ENCODE results near the gene SPP2. TPM values are rescaled to one million over a fixed set of nuclear protein-coding genes. Genes with fewer than 3 reads are reported as not detected.

The SPP2 gene
- polyA plus RNA-seq, 3 donors, result not detected

DNA sequence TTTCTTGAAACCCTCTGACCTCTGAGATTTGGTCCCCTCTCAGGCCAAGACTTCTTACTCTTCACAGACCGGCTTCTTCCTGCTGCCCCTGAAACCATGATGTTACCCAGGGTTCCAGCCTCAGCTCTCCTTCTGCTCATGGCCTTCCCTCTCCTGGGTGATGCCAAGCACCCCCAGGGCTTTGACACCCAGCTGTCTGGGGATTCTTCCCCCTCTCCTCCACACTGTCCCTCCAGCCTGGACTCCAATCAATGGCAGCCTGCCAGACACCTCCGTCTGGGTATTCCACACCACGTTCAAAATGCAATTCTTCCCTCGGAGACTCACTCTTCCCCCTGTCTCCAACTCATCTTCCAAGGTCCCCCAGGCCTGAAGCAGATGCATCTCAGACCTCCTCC, 25.0 kb downstream of the SPP2 start:
- 96% methylated on average over 4 of the region's 4 CpGs for WGBS (ENCODE audit: insufficient coverage)
- H3K36me3 Mint-ChIP-seq, result no peaks in the 10 kb centered on the region
- H2AFZ ChIP-seq (ENCODE audit: insufficient read depth, low read depth, low read length, poor library complexity, severe bottlenecking), result no peak overlapping the region
- H3K27ac ChIP-seq (ENCODE audit: low read depth in 1 of 2, low read length in 2 of 2), result no peak overlapping the region
- no peak overlapping the region for H3K4me3 Mint-ChIP-seq
- H4K20me1 ChIP-seq (ENCODE audit: insufficient read depth, low read length), result no peaks in the 10 kb centered on the region
- no peak for DNase-seq
- H3K4me1 ChIP-seq (ENCODE audit: control insufficient read depth in 1 of 2, insufficient read depth in 2 of 2, low read length in 2 of 2), result no peaks in the 10 kb centered on the region
- H3K27me3 ChIP-seq (ENCODE audit: control insufficient read depth in 2 of 2, insufficient read depth in 2 of 2, low read length in 2 of 2), result no peaks in the 10 kb centered on the region
- no peak for TF ChIP-seq CTCF (IDR thresholded peaks at IDR 0.05)
- H3K4me1 Mint-ChIP-seq, result peaks cover 4% of the 10 kb centered on the region
- peaks cover 0 to 5% (median 0%) of the 10 kb centered on the region in 7 donors for H3K9me3 Mint-ChIP-seq
- H3K9me3 ChIP-seq (replicated peaks in 1 of 2; ENCODE audit: control insufficient read depth in 1 of 2, insufficient read depth in 1 of 2, low read length in 2 of 2), result no peaks in the 10 kb centered on the region
- H3K4me3 ChIP-seq (replicated peaks in 1 of 3; ENCODE audit: low read depth in 2 of 3, low read length in 3 of 3), result no peak overlapping the region
- H3K4me2 ChIP-seq (replicated peaks; ENCODE audit: extremely low read depth, low read length, poor library complexity, severe bottlenecking), result no peak overlapping the region
- no peaks in the 10 kb centered on the region for H3K79me2 ChIP-seq (ENCODE audit: insufficient read depth, low read length)
- no peak overlapping the region for H3K9ac ChIP-seq (ENCODE audit: insufficient read depth, low read length, poor library complexity, severe bottlenecking)
- H3K27ac Mint-ChIP-seq, result peak overlapping the region in 1 of 7 donors; percentile 51
- intact Hi-C loops (cut with micrococcal nuclease), result no loop called here
- no peaks in the 10 kb centered on the region for H3K36me3 ChIP-seq (replicated peaks in 1 of 2; ENCODE audit: control insufficient read depth in 1 of 2, insufficient read depth in 2 of 2, low read length in 2 of 2)
- peaks cover 1 to 9% (median 2%) of the 10 kb centered on the region in 3 donors for H3K27me3 Mint-ChIP-seq (ENCODE audit: low read depth in 3 of 3)

DNA sequence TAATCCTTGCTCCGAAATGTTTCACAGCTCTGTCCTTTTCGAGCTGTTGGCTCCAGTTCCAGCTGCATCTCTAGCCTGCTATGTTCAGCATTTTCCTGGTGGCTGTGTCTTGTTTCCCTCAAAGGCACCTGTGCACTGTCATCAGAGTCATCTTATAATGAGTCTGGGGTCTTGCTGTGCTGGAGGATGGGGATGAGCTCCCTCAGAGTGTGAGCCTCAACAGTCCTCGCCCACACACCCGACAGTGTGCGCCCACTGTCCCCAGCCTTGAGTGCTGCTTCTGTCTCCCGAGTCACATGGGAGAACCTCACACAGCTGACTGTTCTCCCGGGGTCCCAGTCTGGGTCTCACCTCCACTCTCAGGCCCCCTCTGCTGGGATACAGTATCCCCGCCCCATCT, 25.4 kb downstream of the SPP2 start:
- TF ChIP-seq CTCF (IDR thresholded peaks at IDR 0.05), result no peak
- Histone ChIP-seq H3K4me3 (replicated peaks in 1 of 3; ENCODE audit: low read depth in 2 of 3, low read length in 3 of 3) (no peak overlapping the region), H3K9me3 (replicated peaks in 1 of 2; ENCODE audit: control insufficient read depth in 1 of 2, insufficient read depth in 1 of 2, low read length in 2 of 2) (no peaks in the 10 kb centered on the region), H3K27ac (ENCODE audit: low read depth in 1 of 2, low read length in 2 of 2) (no peak overlapping the region), H4K20me1 (ENCODE audit: insufficient read depth, low read length) (no peaks in the 10 kb centered on the region), H3K4me1 (ENCODE audit: control insufficient read depth in 1 of 2, insufficient read depth in 2 of 2, low read length in 2 of 2) (no peaks in the 10 kb centered on the region), H2AFZ (ENCODE audit: insufficient read depth, low read depth, low read length, poor library complexity, severe bottlenecking) (no peak overlapping the region), H3K4me2 (replicated peaks; ENCODE audit: extremely low read depth, low read length, poor library complexity, severe bottlenecking) (no peak overlapping the region), H3K79me2 (ENCODE audit: insufficient read depth, low read length) (no peaks in the 10 kb centered on the region), H3K36me3 (replicated peaks in 1 of 2; ENCODE audit: control insufficient read depth in 1 of 2, insufficient read depth in 2 of 2, low read length in 2 of 2) (no peaks in the 10 kb centered on the region), H3K27me3 (ENCODE audit: control insufficient read depth in 2 of 2, insufficient read depth in 2 of 2, low read length in 2 of 2) (no peaks in the 10 kb centered on the region), H3K9ac (ENCODE audit: insufficient read depth, low read length, poor library complexity, severe bottlenecking) (no peak overlapping the region)
- WGBS (ENCODE audit: insufficient coverage), result 89% methylated on average over 7 of the region's 8 CpGs
- Mint-ChIP-seq H3K9me3 (peaks cover 0 to 5% (median 0%) of the 10 kb centered on the region in 7 donors), H3K27ac (no peak overlapping the region), H3K27me3 (ENCODE audit: low read depth in 3 of 3) (peaks cover 1 to 9% (median 2%) of the 10 kb centered on the region in 3 donors), H3K4me3 (no peak overlapping the region), H3K4me1 (peaks cover 4% of the 10 kb centered on the region), H3K36me3 (no peaks in the 10 kb centered on the region)
- DNase-seq, result no peak
- intact Hi-C loops (cut with micrococcal nuclease), result no loop called here

All from CD14-positive monocyte (primary cell).